GM18868 (cell line): Measurements from ENCODE around the gene WDR70.
"Not testable (repeated sequence)": the region's sequence is repeated elsewhere in the genome, so short reads cannot be mapped to it uniquely, and the experiment has no call there.

Experiments
- ATAC-seq: cut with Tn5 transposase; IDR thresholded peaks from one replicate; pipeline ENCODE4 v1.9.1; 2021; ENCODE audit warnings: mild to moderate bottlenecking, moderate library complexity; ENCODE audit not compliant: unreplicated experiment

The WDR70 gene

DNA sequence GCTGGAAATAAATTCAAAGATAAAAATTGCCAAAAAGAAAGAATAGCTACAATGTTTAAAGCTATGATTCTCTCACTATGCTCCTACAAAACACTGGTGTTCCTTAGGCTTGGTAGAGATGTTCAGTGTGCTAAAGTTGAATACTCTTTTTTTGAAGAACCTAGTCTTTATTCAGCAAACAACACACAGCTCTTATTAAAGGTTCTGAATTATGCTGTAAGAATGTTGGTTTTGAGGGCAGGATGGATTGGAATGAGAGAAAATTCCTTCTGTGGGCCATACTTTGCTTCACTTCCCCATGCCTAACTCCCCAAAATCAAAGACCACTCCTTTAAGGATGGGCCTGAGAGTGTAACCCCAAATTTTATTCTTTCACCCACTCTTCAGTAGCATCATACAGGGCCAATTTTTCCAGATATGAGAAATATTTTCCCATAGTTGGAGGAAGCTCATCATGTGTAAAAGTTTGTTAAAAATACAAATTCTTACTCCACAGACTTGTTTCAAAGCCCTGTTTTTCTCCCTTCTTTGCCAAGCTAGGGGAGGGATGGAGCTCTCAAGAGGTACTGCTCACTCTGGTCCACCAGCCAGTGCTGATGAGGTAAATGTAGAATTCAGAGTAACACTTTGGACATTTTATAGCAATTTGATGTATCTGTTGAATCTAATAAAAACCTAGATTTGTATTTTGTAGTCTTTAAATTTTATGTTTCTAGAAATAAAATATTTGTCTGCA lies 361.4 kb downstream of the WDR70 start:
- ATAC-seq, result no peak

DNA sequence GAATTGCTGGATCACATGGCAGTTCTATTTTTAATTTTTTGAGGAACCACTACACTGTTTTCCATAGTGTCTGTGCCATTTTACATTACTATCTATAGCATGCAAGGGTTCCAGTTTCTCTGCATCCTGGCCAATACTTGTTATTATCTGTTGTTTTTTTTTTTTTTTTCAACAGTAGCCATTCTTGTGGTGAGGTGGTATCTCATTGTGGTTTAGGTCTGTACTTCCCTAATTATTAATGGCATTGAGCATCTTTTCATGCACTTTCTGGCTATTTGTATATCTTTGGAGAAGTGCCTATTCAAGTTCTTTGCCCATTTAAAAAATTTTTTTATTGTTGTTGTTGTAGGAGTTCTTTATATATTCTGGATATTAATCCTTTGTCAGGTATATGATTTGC lies 363.0 kb downstream of the WDR70 start:
- no peak for ATAC-seq

DNA sequence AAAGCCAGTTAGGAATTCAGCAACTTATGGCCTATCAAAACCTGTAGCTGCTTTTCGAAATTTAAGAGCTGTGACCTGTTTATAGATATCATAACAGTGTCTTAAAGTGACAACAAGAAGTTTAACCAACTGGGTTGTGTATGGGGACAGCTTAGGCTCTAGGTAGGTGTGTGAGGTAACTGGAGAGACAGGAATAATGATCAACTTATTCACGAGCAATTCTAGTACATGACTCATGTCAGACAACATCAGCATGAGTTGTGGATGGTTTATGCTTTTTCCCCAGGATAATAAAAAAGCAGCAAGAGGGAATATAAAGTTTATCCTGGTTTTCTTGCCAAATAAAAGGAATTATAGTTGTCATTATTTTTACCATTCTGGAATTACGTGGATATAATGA lies 372.1 kb downstream of the WDR70 start:
- ATAC-seq, result no peak

DNA sequence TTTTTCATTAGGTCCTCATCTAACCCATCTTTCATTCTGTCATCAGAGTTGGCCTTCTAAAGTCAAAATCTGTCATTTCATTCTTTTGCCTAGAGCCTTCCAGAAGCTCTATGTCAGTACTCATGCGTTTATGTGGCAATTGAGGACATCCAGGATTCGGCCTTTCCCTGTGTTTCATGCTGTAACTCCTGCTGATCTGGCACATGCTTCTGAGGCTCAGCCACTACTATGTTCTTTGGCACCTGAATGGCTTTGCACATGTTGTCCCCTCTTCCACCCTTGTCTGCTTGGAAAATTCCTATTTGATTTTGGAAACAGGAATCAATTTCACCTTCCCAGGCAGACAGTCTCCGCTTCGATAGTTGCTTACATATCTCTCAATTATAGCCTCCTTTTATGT lies 375.9 kb downstream of the WDR70 start:
- ATAC-seq, result no peak

DNA sequence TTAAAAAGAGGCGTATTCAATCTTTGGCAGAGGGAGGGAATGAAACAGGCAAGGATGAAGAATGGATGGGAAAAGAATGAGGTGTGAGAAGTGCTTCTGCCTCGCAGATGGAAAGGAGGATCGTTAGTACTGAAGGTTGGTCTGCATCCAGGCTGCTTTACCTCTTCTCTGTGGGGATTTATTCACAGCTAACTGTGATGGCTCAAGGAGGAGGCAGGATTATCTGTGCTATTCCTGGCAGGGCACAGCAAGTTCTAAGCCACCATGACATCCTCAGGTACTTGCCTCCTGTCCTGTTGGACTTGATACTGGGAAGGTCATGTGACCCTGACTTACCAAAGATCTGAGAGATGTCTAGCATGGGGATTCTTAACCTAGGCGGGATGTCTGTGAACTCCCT lies 376.5 kb downstream of the WDR70 start:
- no peak for ATAC-seq

DNA sequence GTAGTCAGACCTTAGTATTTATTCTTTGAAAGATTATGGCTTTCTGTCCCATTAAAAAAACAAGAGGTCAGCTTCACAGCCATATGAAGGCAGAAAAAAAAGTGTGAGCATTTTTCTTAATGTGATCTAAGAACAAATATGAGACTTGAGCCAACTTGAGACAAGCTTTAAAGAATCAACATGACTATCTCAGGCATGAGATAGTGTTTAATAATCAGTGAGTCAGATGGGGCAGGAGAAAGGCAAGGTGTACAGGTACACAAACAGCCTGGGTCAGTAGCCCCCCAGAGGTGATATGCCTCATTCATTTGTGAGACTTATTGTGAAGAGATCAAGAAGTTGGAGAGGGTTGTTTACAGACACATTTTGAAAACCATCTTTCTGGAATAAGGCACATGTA lies 377.1 kb downstream of the WDR70 start:
- no peak for ATAC-seq

DNA sequence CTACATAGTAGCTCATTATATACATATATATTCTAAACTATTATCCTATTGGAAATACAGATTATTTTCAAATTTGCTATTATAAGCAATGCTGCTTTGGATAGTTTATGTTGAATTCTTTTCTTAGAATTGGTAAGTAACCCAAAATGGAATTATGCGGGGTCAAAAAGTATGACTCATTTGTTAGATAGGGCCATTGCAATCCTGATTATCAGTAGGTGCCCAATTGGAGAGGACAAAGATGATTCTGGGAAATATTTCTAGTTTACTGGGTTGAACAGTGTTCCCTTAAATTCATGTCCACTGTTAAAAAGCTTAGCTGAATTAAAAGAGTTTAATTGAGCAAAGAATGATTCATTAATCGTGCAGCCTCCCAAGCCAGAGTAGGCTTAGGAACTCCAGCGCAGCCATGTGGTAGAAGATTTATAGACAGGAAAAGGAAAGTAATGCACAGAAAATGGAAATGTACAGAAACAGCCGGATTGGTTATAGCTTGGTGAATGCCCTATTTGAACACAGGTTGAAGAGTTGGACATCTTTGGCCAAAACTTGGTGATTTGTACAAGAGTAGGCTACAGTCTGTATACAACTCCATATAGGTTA lies 379.0 kb downstream of the WDR70 start:
- no peak for ATAC-seq

DNA sequence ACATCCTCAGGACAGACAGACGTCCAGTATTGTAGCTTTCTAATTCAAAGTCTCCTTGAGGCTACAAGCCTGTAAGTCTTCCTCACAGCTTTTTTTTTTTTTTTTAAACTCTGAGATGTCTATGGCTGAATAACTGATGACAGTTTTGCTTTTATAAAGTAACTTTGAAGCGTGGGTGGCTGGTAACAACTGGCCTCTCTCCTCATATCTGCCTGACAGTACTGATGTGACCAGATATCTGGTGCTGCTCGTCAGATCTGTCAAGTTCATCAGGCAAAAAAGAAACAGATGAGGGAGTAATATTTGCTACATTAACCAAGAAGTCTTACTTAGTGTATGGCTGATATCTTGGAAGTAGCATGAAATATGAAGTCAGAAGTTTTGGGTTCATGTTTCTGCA lies 388.1 kb downstream of the WDR70 start:
- ATAC-seq, result no peak

DNA sequence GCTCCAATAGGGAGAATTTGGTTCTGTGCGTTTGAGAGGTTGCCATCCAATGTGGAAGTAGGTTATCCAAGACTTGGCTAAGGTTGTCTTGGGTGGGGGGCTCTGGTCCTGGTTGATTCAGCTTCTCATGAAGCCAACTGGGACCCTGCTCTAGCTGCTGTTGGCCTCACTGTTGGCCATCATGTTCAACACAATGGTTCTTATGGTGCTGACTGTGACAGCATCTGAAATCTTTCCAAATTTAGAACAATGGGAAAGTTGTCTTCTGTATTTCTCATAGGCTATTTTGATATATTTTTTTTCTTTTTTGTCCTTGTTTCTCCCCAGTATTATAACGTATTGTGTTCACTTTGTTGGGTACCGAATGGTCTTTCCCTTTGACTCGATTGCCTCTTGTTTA lies 388.8 kb downstream of the WDR70 start:
- ATAC-seq, result no peak

DNA sequence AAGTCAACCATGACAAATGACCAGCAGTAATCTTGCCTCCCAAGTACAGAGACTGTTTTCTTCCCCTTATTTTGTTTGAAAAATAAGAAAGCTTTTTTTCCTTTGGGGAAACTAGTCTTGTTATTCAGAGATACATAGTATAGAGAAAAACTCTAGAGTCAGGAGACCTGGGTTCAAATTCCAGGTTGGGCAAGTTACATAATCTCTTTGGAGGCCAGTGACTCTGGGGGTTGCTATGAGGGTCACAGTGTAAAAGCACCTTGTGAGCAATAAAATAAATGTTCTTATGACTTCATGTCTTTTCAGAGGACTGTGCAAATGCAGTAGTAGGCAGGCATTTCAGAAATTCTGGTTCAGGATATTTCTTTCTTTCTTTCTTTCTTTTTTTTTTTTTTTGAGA lies 389.3 kb downstream of the WDR70 start:
- no peak for ATAC-seq

DNA sequence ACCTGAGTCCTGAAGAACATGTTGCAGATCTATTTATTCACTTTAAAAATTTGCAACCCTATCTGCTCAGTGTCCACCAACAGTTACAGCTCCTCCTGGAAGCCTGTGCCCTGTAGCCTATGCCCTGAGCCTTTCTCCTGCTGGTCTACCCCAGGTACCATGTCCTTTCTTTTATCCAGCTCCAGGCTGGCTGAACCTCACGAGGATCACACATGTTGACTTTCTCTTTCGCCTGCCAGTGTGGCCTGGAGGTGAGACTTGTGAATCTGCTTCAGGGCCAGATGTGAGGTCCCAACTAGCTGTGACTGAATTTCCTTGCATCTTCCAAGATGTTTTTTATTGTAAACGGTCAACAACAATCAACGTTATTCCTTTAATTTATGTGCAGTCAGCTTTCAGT lies 390.0 kb downstream of the WDR70 start:
- no peak for ATAC-seq

DNA sequence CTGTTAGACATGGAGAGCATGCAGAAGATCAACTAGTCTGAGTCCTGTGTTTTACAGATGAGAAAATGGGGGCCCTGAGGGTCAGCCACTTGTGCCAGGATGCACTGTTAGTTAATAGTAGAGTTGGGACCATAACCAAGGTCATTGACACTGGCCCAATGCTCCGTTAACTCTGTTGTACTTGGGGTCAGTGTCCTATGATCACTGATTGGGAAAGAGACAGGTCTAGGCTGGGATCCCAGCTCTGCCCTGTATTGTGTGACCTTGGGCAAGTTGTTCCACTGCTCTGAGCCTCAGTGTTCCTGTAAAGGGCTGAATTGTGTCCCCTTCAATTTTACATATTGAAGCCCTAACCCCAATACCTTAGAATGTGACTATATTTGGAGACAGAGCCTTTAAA lies 390.7 kb downstream of the WDR70 start:
- no peak for ATAC-seq

DNA sequence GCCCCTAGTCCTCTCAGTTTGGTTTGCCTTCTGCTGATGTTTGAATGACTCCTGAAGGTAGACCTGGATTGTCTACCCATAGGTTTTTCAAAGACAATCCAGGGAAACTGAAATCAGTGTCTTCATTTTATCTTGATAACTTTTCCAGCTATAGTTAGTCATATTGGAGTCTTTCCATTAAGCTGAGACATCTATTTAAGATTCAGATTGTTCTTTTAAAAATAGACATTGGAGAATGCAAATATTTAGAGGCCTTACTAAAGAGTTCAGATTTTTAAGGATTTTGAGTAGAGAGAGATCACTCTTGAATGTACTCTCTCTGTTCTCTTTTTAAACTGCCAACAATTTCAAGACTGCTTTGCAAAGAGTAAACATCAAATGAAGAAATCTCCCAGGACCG lies 391.7 kb downstream of the WDR70 start:
- no peak for ATAC-seq

DNA sequence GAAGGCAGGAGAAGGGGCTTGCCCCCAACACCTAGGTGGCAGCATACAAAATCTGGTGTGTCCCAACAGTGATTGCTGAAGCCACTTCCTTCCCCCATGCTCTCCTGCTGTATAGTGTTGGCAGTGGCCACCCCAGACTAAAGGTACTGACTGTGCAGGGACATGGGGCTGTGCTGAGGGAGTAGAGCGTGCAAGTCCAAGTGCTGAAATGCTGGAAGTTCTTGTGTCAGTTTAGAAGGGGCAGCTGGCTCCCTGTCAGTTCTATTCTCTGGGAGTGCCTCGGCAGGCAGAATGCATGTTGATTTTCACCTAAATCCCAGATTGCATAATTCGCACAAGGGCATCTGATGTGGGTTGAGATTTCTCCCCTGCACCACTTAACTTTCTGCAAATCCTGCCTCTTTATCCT lies 392.1 kb downstream of the WDR70 start:
- ATAC-seq, result no peak

DNA sequence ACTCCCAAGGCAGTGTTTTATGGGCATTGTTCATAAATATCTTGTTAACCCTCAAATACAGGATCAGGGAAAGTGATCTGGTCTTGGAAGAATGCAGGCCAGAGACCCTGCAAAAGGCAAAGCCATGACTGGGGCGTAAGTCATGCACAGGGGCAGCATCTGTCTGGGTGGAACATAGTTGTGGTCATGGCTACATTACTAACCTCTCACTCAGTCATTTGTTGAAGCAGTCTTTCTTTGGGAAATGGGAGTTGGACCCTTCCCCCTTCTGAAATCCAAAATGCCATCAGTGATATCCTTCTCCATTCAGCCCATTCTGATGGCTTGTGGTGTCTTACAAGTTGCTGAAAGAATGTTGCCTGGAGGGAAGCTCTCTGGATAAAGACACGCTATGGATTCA lies 392.6 kb downstream of the WDR70 start:
- ATAC-seq, result no peak

DNA sequence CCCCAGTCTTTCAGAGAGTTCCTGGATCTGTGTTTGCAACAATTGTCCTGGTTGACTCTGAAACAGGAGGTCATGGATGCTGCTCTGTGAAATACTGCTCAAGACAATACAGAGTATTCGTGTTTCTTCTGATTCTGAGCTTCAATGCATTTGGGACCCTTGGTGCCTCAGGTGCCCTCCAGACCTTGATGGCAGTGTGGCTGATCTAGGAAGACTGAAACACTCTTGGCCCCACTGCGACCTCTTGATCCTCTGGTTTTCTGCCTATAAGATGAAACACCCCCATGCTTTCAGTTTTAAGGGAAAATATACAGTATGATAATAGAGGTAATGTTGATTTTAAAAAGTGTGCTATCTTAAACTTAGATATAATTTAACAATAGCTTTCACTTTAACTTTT lies 393.1 kb downstream of the WDR70 start:
- no peak for ATAC-seq

DNA sequence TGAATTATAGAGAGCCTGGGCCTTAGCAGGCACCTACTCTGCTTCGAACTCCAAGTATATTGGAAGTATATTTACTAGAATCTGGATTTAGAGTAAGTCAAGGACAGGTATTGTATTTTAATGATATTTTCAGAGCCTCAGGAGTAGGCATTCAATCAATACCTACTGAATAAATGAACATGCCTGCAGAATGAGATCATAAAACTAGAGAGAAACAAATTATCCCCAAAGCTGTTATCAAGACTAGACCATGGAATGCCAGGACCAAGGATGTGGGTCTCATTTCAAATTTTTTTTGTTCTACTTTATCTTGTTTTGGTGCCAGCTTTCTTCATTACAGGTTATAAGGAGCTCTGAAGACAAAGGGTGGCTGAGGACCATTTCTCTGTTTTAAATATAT lies 394.7 kb downstream of the WDR70 start:
- ATAC-seq, result no peak

DNA sequence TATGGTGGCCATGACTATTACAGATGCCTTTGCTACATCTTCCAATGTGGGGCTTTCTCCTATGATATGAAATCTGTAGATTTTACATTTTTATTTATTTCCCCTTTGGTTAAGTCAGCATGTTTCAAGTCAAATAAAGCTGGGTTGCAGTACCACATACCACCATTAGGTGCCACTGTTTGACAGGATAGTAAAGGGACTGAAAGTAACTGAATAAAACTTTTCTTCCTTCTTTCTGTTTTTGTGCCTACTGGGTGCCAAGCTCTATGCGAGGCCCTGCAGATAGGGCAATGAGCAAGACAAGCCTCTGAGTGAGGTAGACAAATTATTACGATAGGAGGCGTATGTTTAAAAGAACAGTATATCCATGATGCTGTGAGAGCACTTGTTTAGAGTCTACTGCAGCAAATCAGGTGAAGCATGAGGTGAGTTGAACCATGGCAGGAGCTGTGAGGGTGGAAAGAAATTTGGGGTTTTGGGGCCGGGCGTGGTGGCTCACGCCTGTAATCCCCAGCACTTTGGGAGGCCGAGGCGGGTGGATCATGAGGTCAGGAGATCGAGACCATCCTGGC lies 395.9 kb downstream of the WDR70 start:
- ATAC-seq, result no peak

DNA sequence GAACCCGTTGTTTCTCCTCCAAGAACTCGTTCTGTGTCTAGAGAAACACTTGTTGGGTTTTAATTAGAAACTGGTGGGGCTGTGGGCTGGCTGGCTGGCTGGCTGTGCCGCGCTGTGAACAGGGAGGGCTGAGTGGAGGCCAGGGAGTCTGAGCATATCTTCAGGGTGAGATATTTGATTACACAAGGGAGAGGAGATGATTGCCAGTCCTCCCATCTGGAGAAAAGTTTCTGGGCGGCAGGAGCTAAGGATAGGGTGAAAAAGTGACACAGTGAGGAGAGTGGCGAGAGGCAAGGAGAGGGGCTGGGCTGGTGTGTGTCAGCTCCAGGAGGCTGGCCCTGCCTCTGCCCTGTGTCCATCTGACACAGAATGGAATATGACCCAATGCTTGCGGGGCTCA lies 397.7 kb downstream of the WDR70 start:
- no peak for ATAC-seq

DNA sequence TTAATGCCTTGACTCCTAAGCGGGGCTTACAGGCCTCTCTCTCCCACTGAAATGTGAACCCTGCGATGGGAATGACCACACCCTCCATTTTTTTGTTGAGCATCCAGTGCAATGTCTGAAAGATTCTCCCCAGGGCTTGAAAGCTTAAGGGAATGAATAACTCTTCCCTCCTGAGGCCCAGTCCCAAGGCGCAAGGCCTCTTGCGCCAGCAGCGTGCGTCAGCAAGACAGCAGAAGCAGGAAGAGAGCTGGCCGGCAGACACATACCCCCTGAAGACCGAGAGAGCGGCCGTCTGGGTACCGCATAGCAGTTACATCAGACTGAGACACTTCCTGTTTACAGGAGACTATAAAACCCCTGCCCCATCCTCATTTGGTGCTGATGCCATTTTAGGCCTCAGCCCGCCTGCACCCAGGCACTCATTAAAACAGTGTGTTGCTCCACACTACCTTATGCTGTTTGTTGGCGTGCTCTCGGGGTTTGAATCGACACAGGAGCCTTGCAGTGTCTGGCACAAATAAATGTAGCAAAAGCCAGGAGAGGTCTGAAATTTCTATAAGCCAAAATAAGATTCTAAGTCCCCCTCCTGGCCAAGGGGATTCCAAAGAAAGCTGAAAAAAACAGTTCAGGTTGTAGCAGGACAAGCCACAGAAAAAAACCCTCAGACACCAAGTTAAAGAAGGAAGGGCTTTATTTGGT lies 398.5 kb downstream of the WDR70 start:
- no peak for ATAC-seq

DNA sequence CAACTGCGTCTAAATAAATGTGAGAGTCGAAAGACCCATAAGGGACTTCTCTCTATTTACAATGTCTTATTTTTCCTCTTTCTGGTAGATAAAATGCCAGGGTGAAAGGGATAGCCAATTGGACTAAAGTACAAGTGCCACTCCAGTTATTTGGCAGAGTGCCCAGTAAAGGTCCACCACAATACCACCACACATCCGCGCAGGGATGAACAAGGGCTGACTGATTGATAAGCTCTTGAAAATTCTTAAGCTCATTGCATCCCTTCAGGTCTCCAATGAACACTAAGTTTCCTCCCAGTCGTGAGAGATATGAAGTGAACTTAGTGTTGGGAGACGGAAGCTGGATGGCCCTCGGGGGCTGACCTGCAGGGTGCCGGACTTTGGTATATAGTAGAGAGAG lies 402.3 kb downstream of the WDR70 start:
- ATAC-seq, result not testable (repeated sequence)

DNA sequence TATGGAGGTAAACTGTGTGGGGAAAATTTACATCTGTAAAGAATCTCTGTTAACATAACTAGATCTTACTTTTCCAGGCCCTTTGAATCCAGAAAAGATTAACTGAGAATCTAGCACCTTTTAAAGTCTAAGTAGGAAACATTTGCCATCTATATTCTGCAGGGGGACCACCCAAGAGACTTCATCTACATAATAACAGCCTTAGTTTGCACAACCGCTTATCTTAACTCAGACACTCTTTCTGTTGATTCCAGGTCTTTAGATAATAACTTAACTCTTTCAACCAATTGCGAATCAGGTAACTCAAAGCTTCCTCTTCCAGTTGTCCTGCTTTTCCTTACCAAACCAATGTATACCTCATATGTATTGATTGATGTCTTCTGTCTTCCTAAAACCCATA lies 407.3 kb downstream of the WDR70 start:
- ATAC-seq, result no peak
